Psoas muscle (tissue), 8 donors: ENCODE data around the gene RUNX2. TPM values are rescaled to one million over a fixed set of nuclear protein-coding genes. Genes with fewer than 3 reads are reported as not detected.

Experiments used
- ATAC-seq, 4 donors: fragments of 200-7000 bp; cut with Tn5 transposase; one replicate each; pipeline ENCODE4 v1.9.1; 2020; ENCODE audit warnings: moderate library complexity in 3 of 4, mild to moderate bottlenecking in 2 of 4
- DNase-seq, 2 donors: peaks; one replicate each; pipeline ENCODE4 v3.0.0-alpha.2; 2020
- H3K27ac ChIP-seq: fragments of 200-600 bp; one replicate; pipeline ENCODE4 v1.8.0; 2022
- H3K27me3 ChIP-seq, 3 donors: fragments of 200-600 bp in 1 of 3; one replicate each; pipeline versions ENCODE4 v1.6.1 to v1.8.0; 2013 to 2022; ENCODE audit warnings: low read length in 2 of 3, mild to moderate bottlenecking in 2 of 3, moderate library complexity in 1 of 3; ENCODE audit not compliant: insufficient read depth in 3 of 3
- H3K36me3 ChIP-seq, 2 donors: fragments of 200-600 bp in 1 of 2; one replicate each; pipeline versions ENCODE4 v1.6.1 to v1.8.0; 2013 to 2022; ENCODE audit warnings: low read depth in 1 of 2, mild to moderate bottlenecking in 1 of 2, moderate library complexity in 1 of 2; ENCODE audit not compliant: insufficient read depth in 1 of 2
- H3K4me1 ChIP-seq: fragments of 200-600 bp; one replicate; pipeline ENCODE4 v1.8.0; 2022
- H3K4me3 ChIP-seq: fragments of 200-600 bp; one replicate; pipeline ENCODE4 v1.8.0; 2022; ENCODE audit warnings: mild to moderate bottlenecking
- H3K9me3 ChIP-seq: fragments of 200-600 bp; one replicate; pipeline ENCODE4 v1.8.0; 2022
- CTCF ChIP-seq: fragments of 200-600 bp; IDR thresholded peaks from one replicate; pipeline ENCODE4 v1.8.0; 2022; ENCODE audit warnings: antibody characterized with exemption
- WGBS, 3 donors: extraction: QIAGEN DNeasy Blood & Tissue Kit; methylation state at CpG; one replicate each; pipeline versions ENCODE4 v1.1.6 to v1.1.7; 2013; 5-methylcytosine and 5-hydroxymethylcytosine counted together
- intact Hi-C, 2 donors: fragments of 100-400 bp; cut with DNase I; formaldehyde crosslinking; loops; one replicate each; pipeline versions ENCODE4 v1.11.0 to v1.14.2; 2022
- polyA plus RNA-seq, 3 donors: library from polyadenylated mRNA; stranded (reverse); fragments of 200-250 nt; gene quantifications; one replicate each; pipeline ENCODE4 v1.2.3, GENCODE V29; 2013
- total RNA-seq, 4 donors: library from RNA; stranded (reverse); fragmentation: NEBNext Ultra II Directional in 2 of 4; extraction: Animal tissue kit (Norgen Biotek cat#: 25700) in 2 of 4; gene quantifications; one replicate each; pipeline versions ENCODE4 v1.2.1 to v1.2.4, GENCODE V29; 2021 to 2023
- donor health status: healthy with polysubstance abuse.
- donor health status: DM: no; HTN: no; CAD: no; lungs with moderate emphysema.
- donor health status: Bipolar disorder and iron deficiency.
- donor health status: healthy.
- donor health status: DM: yes; HTN: yes; CAD: no.
- donor health status: DM: no; HTN: no; CAD: no.
- donor health status: DM: no; HTN: no; CAD: no.
- donor health status: DM: yes; HTN: yes; CAD: no.

Gene RUNX2
- total and polyA plus RNA-seq, 7 donors: 0.07 to 0.69 (median 0.21) TPM

GRCh38 chr6:45436544-45437438, 108.7 kb downstream of the RUNX2 start:
- H3K36me3 ChIP-seq: no peaks in the 10 kb centered on the region
- ATAC-seq (peak in 3 of 4 donors; percentile 46 to 53 (median 48)), DNase-seq (no peak)
- no peak overlapping the region for H3K4me3 ChIP-seq
- peaks cover 12% of the 10 kb centered on the region for H3K4me1 ChIP-seq
- no peaks in the 10 kb centered on the region for H3K27me3 ChIP-seq
- TF ChIP-seq CTCF: no peak
- no peaks in the 10 kb centered on the region for H3K9me3 ChIP-seq
- WGBS, 3 donors: 54 to 72% (median 56%) methylated on average over 7 of the region's 7 CpGs
- intact Hi-C loops: no loop called here
- no peak overlapping the region for H3K27ac ChIP-seq

GRCh38 chr6:45437439-45437815, 109.3 kb downstream of the RUNX2 start:
- peaks cover 12% of the 10 kb centered on the region for H3K4me1 ChIP-seq
- H3K4me3 ChIP-seq: no peak overlapping the region
- H3K36me3 ChIP-seq: no peaks in the 10 kb centered on the region
- no peaks in the 10 kb centered on the region for H3K9me3 ChIP-seq
- H3K27me3 ChIP-seq: no peaks in the 10 kb centered on the region
- no peak overlapping the region for H3K27ac ChIP-seq
- DNase-seq (no peak), ATAC-seq (no peak)
- WGBS, 3 donors: 69 to 75% (median 72%) methylated on average over 3 of the region's 3 CpGs
- TF ChIP-seq CTCF: no peak
- intact Hi-C loops: no loop called here

GRCh38 chr6:45438151-45438550, 110.0 kb downstream of the RUNX2 start:
- WGBS, 3 donors: 87 to 95% (median 91%) methylated on average over 3 of the region's 3 CpGs
- Histone ChIP-seq H3K4me3 (no peak overlapping the region), H3K36me3 (no peaks in the 10 kb centered on the region), H3K27me3 (no peaks in the 10 kb centered on the region), H3K27ac (no peak overlapping the region), H3K9me3 (no peaks in the 10 kb centered on the region), H3K4me1 (peaks cover 12% of the 10 kb centered on the region)
- no peak for ATAC-seq
- DNase-seq: no peak
- TF ChIP-seq CTCF: no peak
- intact Hi-C loops: no loop called here

GRCh38 chr6:45438849-45439406, 110.8 kb downstream of the RUNX2 start:
- Histone ChIP-seq H3K4me1 (peaks cover 12% of the 10 kb centered on the region), H3K36me3 (no peaks in the 10 kb centered on the region), H3K9me3 (no peaks in the 10 kb centered on the region), H3K27ac (no peak overlapping the region), H3K4me3 (no peak overlapping the region), H3K27me3 (no peaks in the 10 kb centered on the region)
- no peak for ATAC-seq
- intact Hi-C loops: no loop called here
- no peak for TF ChIP-seq CTCF
- WGBS, 3 donors: 86 to 90% (median 86%) methylated on average over 1 of the region's 1 CpG
- no peak for DNase-seq
